K562 (cell line): Measurements from ENCODE around the gene SYT7. TPM values are rescaled to one million over a fixed set of nuclear protein-coding genes. Genes with fewer than 3 reads are reported as not detected.

Experiments used
- ATAC-seq: fragments of 200-7000 bp; cut with Tn5 transposase; 3 replicates; pipeline ENCODE4 v1.9.1; 2020; ENCODE audit warnings: moderate library complexity
- BruUV-seq: library from RNA; stranded (reverse); fragments of 400-500 nt; replicated peaks from 2 replicates; lab custom pipeline; 2021; lab: Mats Ljungman, UMichigan
- CTCF ChIA-PET: fragments of 300-600 bp; formaldehyde crosslinking; extraction: SDS; loops from one replicate; lab custom pipeline; 2021; ENCODE audit warnings: low intra/inter-chr PET ratio; lab: Yijun Ruan, JAX
- POLR2A ChIA-PET: fragments of 300-600, 350-650 bp; sonication (Branson Sonifier 250); formaldehyde crosslinking; extraction: SDS; loops from one replicate; lab custom pipeline; 2021; ENCODE audit warnings: antibody characterized with exemption, inconsistent platforms; lab: Yijun Ruan, JAX
- DNase-seq, 4 experiments: peaks; one replicate each; pipeline versions ENCODE4 v3.0.0 to v3.0.0-alpha.2; 2011 to 2018; ENCODE audit warnings: low spot score in 3 of 4, mixed read lengths in 3 of 4; ENCODE audit errors: extremely low read depth in 1 of 4
- FAIRE-seq: peaks from 2 replicates; lab custom pipeline; 2011; peaks lifted over from hg19 to GRCh38; lab: Jason Lieb, UNC
- H2AFZ ChIP-seq: 2 replicates; pipeline ENCODE4 v1.6.0; 2011; ENCODE audit warnings: low read depth, low read length, control low read depth, inconsistent platforms
- H3K27ac ChIP-seq: fragments of 200-600 bp; 3 replicates; pipeline ENCODE4 v1.8.0; 2011; ENCODE audit warnings: low read depth, mild to moderate bottlenecking, control low read depth, inconsistent platforms, low read length, moderate library complexity, mixed read lengths; ENCODE audit errors: extremely low read depth
- H3K27me3 ChIP-seq, 2 experiments: fragments of 300-600 bp in 1 of 2; 2 replicates in 1 of 2; 3 replicates in 1 of 2; pipeline versions ENCODE4 v1.6.0 to v1.8.0; 2011; ENCODE audit warnings: inconsistent platforms in 2 of 2, low read length in 2 of 2, mild to moderate bottlenecking in 1 of 2, mixed read lengths in 1 of 2, moderate library complexity in 1 of 2; ENCODE audit not compliant: control insufficient read depth in 2 of 2, insufficient read depth in 2 of 2
- H3K36me3 ChIP-seq: fragments of 300-600 bp; 3 replicates; pipeline ENCODE4 v1.8.0; 2011; ENCODE audit warnings: mild to moderate bottlenecking, low read length, inconsistent platforms; ENCODE audit not compliant: control insufficient read depth, insufficient read depth
- H3K4me1 ChIP-seq, 2 experiments: fragments of 200-600 bp in 1 of 2; replicated peaks in 1 of 2; 2 replicates in 1 of 2; 3 replicates in 1 of 2; pipeline versions ENCODE4 v1.5.1 to v1.8.0; 2011; ENCODE audit warnings: inconsistent platforms in 2 of 2, low read length in 2 of 2, mild to moderate bottlenecking in 1 of 2, mixed read lengths in 1 of 2, moderate library complexity in 1 of 2; ENCODE audit not compliant: control insufficient read depth in 2 of 2, insufficient read depth in 2 of 2
- H3K4me2 ChIP-seq: 2 replicates; pipeline ENCODE4 v1.6.1; 2011; ENCODE audit warnings: low read length, control low read depth, inconsistent platforms, mixed read lengths; ENCODE audit not compliant: insufficient read depth
- H3K4me3 ChIP-seq: fragments of 200-600 bp; sonication (generic), shearing (Covaris generic); 2 replicates; pipeline ENCODE4 v1.5.1; 2016; ENCODE audit warnings: control low read depth, inconsistent platforms
- H3K79me2 ChIP-seq: fragments of 200-600 bp; 3 replicates; pipeline ENCODE4 v1.8.0; 2011; ENCODE audit warnings: low read length, inconsistent platforms; ENCODE audit not compliant: control insufficient read depth, insufficient read depth
- H3K9ac ChIP-seq, 2 experiments: 2 replicates each; pipeline versions ENCODE4 v1.6.0 to v1.6.1; 2011; ENCODE audit warnings: low read depth in 2 of 2, low read length in 2 of 2, control low read depth in 1 of 2, inconsistent platforms in 1 of 2, mild to moderate bottlenecking in 1 of 2, mixed read lengths in 1 of 2; ENCODE audit not compliant: insufficient read depth in 1 of 2
- H3K9me1 ChIP-seq: one replicate; pipeline ENCODE4 v1.6.0; 2011; ENCODE audit warnings: inconsistent platforms, mild to moderate bottlenecking, low read length, moderate library complexity; ENCODE audit not compliant: control insufficient read depth, insufficient read depth
- H3K9me3 ChIP-seq: replicated peaks from 2 replicates; pipeline ENCODE4 v1.5.1; 2011; ENCODE audit warnings: low read depth, low read length, inconsistent platforms; ENCODE audit not compliant: control insufficient read depth, insufficient read depth
- H4K20me1 ChIP-seq: replicated peaks from 2 replicates; pipeline ENCODE4 v1.6.1; 2011; ENCODE audit warnings: low read length, inconsistent platforms, mixed read lengths; ENCODE audit not compliant: control insufficient read depth, insufficient read depth
- FOXP1 ChIP-seq: sonication (generic); formaldehyde crosslinking; IDR thresholded peaks from 2 replicates; pipeline ENCODE4 v1.8.0; 2022; ENCODE audit warnings: mild to moderate bottlenecking, missing genetic modification reagents
- PATZ1 ChIP-seq: fragments of 250-450 bp; sonication (Bioruptor Pico); IDR thresholded peaks from 2 replicates; pipeline ENCODE4 v1.5.0; 2020; ENCODE audit warnings: mild to moderate bottlenecking, borderline replicate concordance
- POLR3G ChIP-seq: IDR thresholded peaks from 2 replicates; pipeline ENCODE4 v1.6.1; 2011; ENCODE audit not compliant: insufficient read length, insufficient replicate concordance; ENCODE audit errors: extremely low read depth
- TEAD2 ChIP-seq: fragments of 450-650 bp; IDR thresholded peaks from 2 replicates; pipeline ENCODE4 v1.6.1; 2016; ENCODE audit warnings: missing genetic modification characterization, control low read depth, missing compliant biosample characterization
- ZBTB17 ChIP-seq: fragments of 450-650 bp; formaldehyde crosslinking; IDR thresholded peaks from 2 replicates; pipeline ENCODE4 v1.4.0; 2020; ENCODE audit warnings: mild to moderate bottlenecking
- ZBTB40 ChIP-seq, 2 experiments: fragments of 450-650 bp in 1 of 2; sonication (generic) in 1 of 2; formaldehyde crosslinking in 1 of 2; IDR thresholded peaks; 2 replicates each; pipeline versions ENCODE4 v1.7.1 to v1.9.0; 2016 to 2022; ENCODE audit warnings: inconsistent platforms in 1 of 2, mild to moderate bottlenecking in 1 of 2, missing genetic modification reagents in 1 of 2
- ZNF224 ChIP-seq: sonication (generic); formaldehyde crosslinking; IDR thresholded peaks from 2 replicates; pipeline ENCODE4 v1.8.0; 2022; ENCODE audit warnings: mild to moderate bottlenecking, missing genetic modification reagents
- ZNF436 ChIP-seq: fragments of 250-450, 450-650 bp; sonication (Bioruptor Pico); formaldehyde crosslinking; IDR thresholded peaks from 2 replicates; pipeline ENCODE4 v1.7.0; 2020; ENCODE audit warnings: mild to moderate bottlenecking
- ZNF75A ChIP-seq: fragments of 450-650 bp; formaldehyde crosslinking; IDR thresholded peaks from 2 replicates; pipeline ENCODE4 v1.4.0; 2020; ENCODE audit warnings: mild to moderate bottlenecking
- ZSCAN32 ChIP-seq: fragments of 450-650 bp; formaldehyde crosslinking; IDR thresholded peaks from 2 replicates; pipeline ENCODE4 v1.4.0; 2020; ENCODE audit warnings: mild to moderate bottlenecking, moderate library complexity
- WGBS: fragments of 100-300 bp; shearing (Covaris generic); methylation state at CpG from one replicate; pipeline ENCODE4 v1.1.6; 2016; ENCODE audit warnings: low coverage, mixed read lengths; ENCODE audit not compliant: insufficient coverage; ENCODE audit errors: missing lambda C conversion rate; 5-methylcytosine and 5-hydroxymethylcytosine counted together
- in situ Hi-C: fragments of 300-500 bp; cut with MboI; formaldehyde crosslinking; loops from 4 replicates; pipeline ENCODE4 v1.15.0; 2018; ENCODE audit warnings: inconsistent platforms, mixed read lengths
- intact Hi-C: fragments of 100-400 bp; cut with micrococcal nuclease; formaldehyde crosslinking; loops from 2 replicates; pipeline ENCODE4 v1.14.2; 2022
- polyA plus RNA-seq, 8 experiments: library from polyadenylated mRNA; depleted of rRNA in 4 of 8; stranded (reverse) in 5 of 8; unstranded in 3 of 8; fragments of >200 nt; fragmentation: Nextera tagmentation in 2 of 8; fragmentation: Illumina TruSeq in 1 of 8; extraction: Ambion mirVana in 2 of 8; extraction: Trizol in 1 of 8; gene quantifications; 2 replicates each; pipeline versions ENCODE4 v1.2.1 to v1.2.3, GENCODE V29; 2011 to 2014; ENCODE audit warnings: inconsistent platforms in 1 of 8, missing spikeins in 1 of 8
- total RNA-seq, 7 experiments: library from RNA; depleted of rRNA in 6 of 7; stranded (reverse); fragments of >200 nt in 6 of 7; fragmentation: Illumina TruSeq in 2 of 7; extraction: Trizol in 2 of 7; gene quantifications; 2 replicates each; pipeline versions ENCODE4 v1.2.1 to v1.2.3, GENCODE V29; 2011 to 2021; ENCODE audit warnings: low replicate concordance in 1 of 7

The SYT7 gene
- total and polyA plus RNA-seq, 9 of the 15 experiments (the other 6 are each of a cell fraction or from before 2014, with no cell fraction given): 0.01 to 0.51 (median 0.16) TPM; not detected in 1

GRCh38 chr11:61491736-61492395 is 89.0 kb downstream of the SYT7 start:
- BruUV-seq: no TSS peak
- ChIA-PET CTCF (no interaction called here), POLR2A (no interaction called here)
- Histone ChIP-seq H2AFZ (no peak overlapping the region), H3K9ac (no peak overlapping the region), H3K4me1 (peaks cover 3 to 24% of the 10 kb centered on the region in 2 experiments; a peak in 3 of 5 replicates), H3K27me3 (peaks cover 14 to 78% of the 10 kb centered on the region in 2 experiments; a peak in 4 of 5 replicates), H3K4me2 (no peak overlapping the region), H3K4me3 (no peak overlapping the region), H3K36me3 (no peaks in the 10 kb centered on the region), H3K79me2 (no peaks in the 10 kb centered on the region), H3K9me1 (no peaks in the 10 kb centered on the region), H3K9me3 (no peaks in the 10 kb centered on the region; the same call in 1 of the 2 replicates), H4K20me1 (no peaks in the 10 kb centered on the region; the same call in 1 of the 2 replicates), H3K27ac (no peak overlapping the region)
- DNase-seq (no peak), ATAC-seq (no peak), FAIRE-seq (no peak)
- 10% methylated on average over 10 of the region's 12 CpGs for WGBS
- in situ Hi-C loops: no loop called here
- intact Hi-C loops: no loop called here
- TF ChIP-seq ZBTB17 (CRISPR knock-in tag) (no peak), ZBTB40 (IDR thresholded peaks at IDR 0.05) (no peak), ZBTB40 (CRISPR knock-in tag; IDR thresholded peaks at IDR 0.05) (no peak), ZNF75A (CRISPR knock-in tag) (no peak), POLR3G (no peak), PATZ1 (CRISPR knock-in tag) (no peak), TEAD2 (tag) (no peak), ZNF436 (CRISPR knock-in tag) (no peak), FOXP1 (CRISPR knock-in tag) (no peak), ZNF224 (CRISPR knock-in tag) (no peak), ZSCAN32 (CRISPR knock-in tag) (no peak)
